Activated CD4-positive, alpha-beta memory T cell treated with anti-CD3 and anti-CD28 coated beads, Interleukin-2, amount 10 ng/mL, durations not matched to agents 7 days and 5 days (primary cell): ENCODE measurements around the gene FEV. TPM values are rescaled to one million over a fixed set of nuclear protein-coding genes. Genes with fewer than 3 reads are reported as not detected.

Experiments used
- CTCF ChIA-PET: fragments of 350-600 bp; sonication (Branson Sonifier 250); formaldehyde crosslinking; loops from one replicate; lab custom pipeline; 2021; ENCODE audit warnings: antibody characterized with exemption, inconsistent platforms; lab: Charles Lee
- POLR2A ChIA-PET: fragments of 350-600 bp; sonication (Branson Sonifier 250); formaldehyde crosslinking; loops from one replicate; lab custom pipeline; 2021; ENCODE audit warnings: antibody characterized with exemption; lab: Charles Lee
- DNase-seq: peaks from one replicate; pipeline ENCODE4 v3.0.0-alpha.2; 2020
- H3K27ac Mint-ChIP-seq: one replicate; pipeline ENCODE4 v1.8.0; 2021; ENCODE audit warnings: mild to moderate bottlenecking, mixed read lengths
- H3K27me3 Mint-ChIP-seq: one replicate; pipeline ENCODE4 v1.8.0; 2021; ENCODE audit warnings: mixed read lengths
- H3K36me3 Mint-ChIP-seq: one replicate; pipeline ENCODE4 v1.8.0; 2021; ENCODE audit warnings: low read depth, mixed read lengths
- H3K4me1 Mint-ChIP-seq: one replicate; pipeline ENCODE4 v1.8.0; 2021; ENCODE audit warnings: mixed read lengths
- H3K4me3 Mint-ChIP-seq: one replicate; pipeline ENCODE4 v1.8.0; 2021; ENCODE audit warnings: mild to moderate bottlenecking, mixed read lengths
- H3K9me3 Mint-ChIP-seq: one replicate; pipeline ENCODE4 v1.8.0; 2021; ENCODE audit warnings: mixed read lengths
- total RNA-seq, 2 experiments: library from RNA; stranded (reverse); gene quantifications; one replicate each; pipeline ENCODE4 v1.2.3, GENCODE V29; 2021

The FEV gene
- total RNA-seq, 2 experiments from 2014 or later = not detected

DNA sequence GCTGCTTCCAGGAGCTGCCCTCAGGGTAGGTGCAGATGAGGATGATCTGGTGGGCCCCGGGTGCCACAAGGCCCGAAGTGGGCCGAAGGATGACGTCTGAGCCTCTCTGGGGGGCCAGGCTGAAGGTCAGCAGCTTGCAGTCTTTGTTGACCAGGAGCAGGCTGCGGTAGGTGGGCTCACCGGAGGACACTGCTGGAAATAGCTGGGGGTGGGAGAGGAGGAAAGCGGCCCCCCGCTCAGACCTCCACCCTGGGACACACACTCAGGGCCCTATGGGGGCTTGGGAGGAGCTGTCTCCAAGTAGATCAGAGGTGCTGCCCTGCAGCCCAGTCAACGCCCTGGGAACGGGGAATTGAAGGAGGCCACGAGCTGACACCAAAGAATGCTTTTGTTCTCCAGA is 39.1 kb upstream of the FEV start:
- DNase-seq = no peak
- H3K4me3 Mint-ChIP-seq = no peak overlapping the region
- CTCF ChIA-PET = no interaction called here
- no peaks in the 10 kb centered on the region for H3K36me3 Mint-ChIP-seq
- no peaks in the 10 kb centered on the region for H3K9me3 Mint-ChIP-seq
- POLR2A ChIA-PET = no interaction called here
- no peaks in the 10 kb centered on the region for H3K4me1 Mint-ChIP-seq
- no peak overlapping the region for H3K27ac Mint-ChIP-seq
- no peaks in the 10 kb centered on the region for H3K27me3 Mint-ChIP-seq

DNA sequence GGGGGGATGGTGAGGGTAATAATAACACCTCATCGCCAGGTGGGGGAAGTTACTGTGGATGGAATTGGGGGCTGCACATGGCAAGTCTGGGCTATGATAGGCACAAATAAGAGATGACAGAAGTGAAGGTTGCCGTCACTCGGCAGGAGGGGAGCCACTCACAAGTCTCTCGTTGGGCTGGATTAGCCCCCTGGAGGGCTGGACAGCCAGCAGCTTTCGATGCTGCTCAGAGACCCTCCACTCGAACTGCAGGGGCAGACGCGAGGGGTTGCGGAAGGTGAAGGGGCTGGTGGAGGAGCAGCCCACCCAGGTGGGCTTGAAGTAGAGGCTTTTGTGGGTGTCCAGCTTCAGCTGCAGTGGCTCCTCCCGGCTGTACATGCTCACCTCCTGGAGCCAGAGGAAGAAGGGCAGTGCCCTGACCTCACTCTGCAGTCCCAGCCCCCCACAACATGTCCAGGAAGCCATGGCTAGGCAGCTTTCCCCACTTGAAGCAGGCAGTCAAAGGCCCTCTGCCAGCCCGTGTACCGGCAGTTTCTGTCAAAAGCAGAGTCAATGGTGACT is 38.1 kb upstream of the FEV start:
- CTCF ChIA-PET = interaction anchor here (0.8 kb wide), 1 partner anchor 27 kb away, joined by 3 read pairs; no protein-coding TSS in a partner anchor

DNA sequence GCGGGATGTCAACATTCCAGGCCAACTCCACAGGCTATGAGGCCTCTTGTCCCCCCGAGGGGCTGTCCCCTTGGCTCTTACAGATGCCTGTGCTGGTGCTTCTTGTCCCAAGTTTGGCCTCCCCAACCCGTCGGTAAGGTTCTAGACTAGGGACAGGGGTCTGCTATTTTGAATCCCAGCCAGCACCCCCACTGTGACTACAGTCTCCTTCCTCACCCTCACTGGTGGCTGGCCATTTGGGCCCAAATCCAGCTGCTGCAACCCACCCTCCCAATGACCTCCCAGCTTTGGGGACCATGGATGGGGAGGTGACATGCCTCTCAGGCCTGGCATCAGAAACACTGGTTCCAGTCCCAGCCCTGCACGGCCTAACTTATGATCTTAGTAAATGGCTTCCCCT is 37.6 kb upstream of the FEV start:
- Mint-ChIP-seq H3K4me3 (no peak overlapping the region), H3K9me3 (no peaks in the 10 kb centered on the region), H3K27ac (no peak overlapping the region), H3K36me3 (no peaks in the 10 kb centered on the region), H3K4me1 (no peaks in the 10 kb centered on the region), H3K27me3 (no peaks in the 10 kb centered on the region)
- ChIA-PET POLR2A (no interaction called here), CTCF (interaction anchor here (0.8 kb wide), 1 partner anchor 26 kb away, joined by 3 read pairs; no protein-coding TSS in a partner anchor)
- DNase-seq = no peak

More for the DNA sequence above, 38.1 kb upstream of the FEV start:
- Mint-ChIP-seq H3K4me3 (no peak overlapping the region), H3K4me1 (no peaks in the 10 kb centered on the region), H3K9me3 (no peaks in the 10 kb centered on the region), H3K27ac (no peak overlapping the region), H3K36me3 (no peaks in the 10 kb centered on the region), H3K27me3 (no peaks in the 10 kb centered on the region)
- no peak for DNase-seq
- POLR2A ChIA-PET = no interaction called here

GRCh38 chr2:219022041-219022440 is 37.1 kb upstream of the FEV start:
- ChIA-PET POLR2A (no interaction called here), CTCF (interaction anchor here (0.8 to 2.8 kb wide), 2 partner anchors 8 to 26 kb away, joined by 3 to 12 read pairs; no protein-coding TSS in a partner anchor)
- Mint-ChIP-seq H3K27me3 (no peaks in the 10 kb centered on the region), H3K27ac (no peak overlapping the region), H3K36me3 (no peaks in the 10 kb centered on the region), H3K4me3 (no peak overlapping the region), H3K4me1 (no peaks in the 10 kb centered on the region), H3K9me3 (no peaks in the 10 kb centered on the region)
- DNase-seq = no peak

DNA sequence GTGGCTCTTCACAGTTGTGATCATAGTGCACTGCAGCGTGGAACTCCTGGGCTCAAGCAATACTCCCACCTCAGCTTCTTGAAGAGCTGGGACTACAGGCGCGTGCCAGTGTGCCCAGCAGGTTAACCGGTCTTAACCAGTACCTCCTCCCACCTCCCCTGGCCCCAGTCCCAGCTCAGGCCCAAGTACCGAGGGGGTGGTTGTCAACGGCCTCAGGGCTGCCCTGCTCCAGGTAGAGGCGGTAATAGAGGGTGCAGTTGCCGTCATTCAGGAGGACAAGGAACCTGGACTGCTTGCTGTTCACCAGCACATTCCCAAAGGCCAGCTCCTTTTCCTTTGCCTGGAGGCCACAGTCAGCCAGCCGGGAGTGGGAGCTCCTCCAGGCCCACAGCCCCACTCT is 36.6 kb upstream of the FEV start:
- ChIA-PET CTCF (interaction anchor here (2.8 kb wide), 1 partner anchor 9 kb away, joined by 12 read pairs; no protein-coding TSS in a partner anchor), POLR2A (interaction anchor here (0.6 kb wide), 1 partner anchor 58 kb away, joined by 3 read pairs; no protein-coding TSS in a partner anchor)
- Mint-ChIP-seq H3K36me3 (no peaks in the 10 kb centered on the region), H3K4me3 (no peak overlapping the region), H3K4me1 (no peaks in the 10 kb centered on the region), H3K27ac (no peak overlapping the region), H3K27me3 (no peaks in the 10 kb centered on the region), H3K9me3 (no peaks in the 10 kb centered on the region)
- DNase-seq = no peak

DNA sequence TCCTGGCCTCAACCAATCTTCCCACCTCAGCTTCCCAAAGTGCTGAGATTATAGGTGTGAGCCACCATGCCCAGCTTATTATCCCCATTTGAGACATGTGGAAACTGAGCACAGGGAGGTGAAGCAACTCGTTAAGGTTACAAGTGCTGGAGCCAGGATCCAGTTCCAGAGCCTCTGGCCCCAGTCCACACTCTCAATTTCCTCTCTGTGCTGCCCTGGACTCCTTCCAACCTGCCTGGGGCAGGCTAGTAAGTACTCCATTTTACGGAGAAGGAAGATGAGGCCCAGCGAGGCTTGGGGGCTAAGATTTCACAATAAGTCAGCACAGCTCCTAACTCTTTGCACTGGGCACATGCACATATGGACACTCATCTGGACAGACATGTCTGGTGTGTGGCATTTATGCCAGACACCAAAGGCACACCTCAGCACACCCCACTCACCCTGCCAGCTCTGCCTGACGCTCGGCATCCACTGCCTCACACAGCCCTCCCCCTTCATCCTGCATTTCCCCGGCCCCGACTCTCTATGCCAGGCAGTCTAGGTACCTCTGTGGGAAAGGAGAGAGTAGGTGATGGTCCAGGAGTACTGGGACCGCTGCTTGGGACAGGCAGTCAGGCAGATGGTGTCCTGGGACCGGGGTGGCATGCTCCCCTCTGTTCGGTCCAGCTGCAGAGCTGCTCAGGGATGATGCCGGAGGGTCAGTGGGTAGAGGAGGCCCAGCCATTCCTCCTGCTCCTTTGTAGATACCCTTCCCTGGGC is 35.8 kb upstream of the FEV start:
- Mint-ChIP-seq H3K4me3 (no peak overlapping the region), H3K27me3 (no peaks in the 10 kb centered on the region), H3K4me1 (no peaks in the 10 kb centered on the region), H3K27ac (no peak overlapping the region), H3K9me3 (no peaks in the 10 kb centered on the region), H3K36me3 (no peaks in the 10 kb centered on the region)
- ChIA-PET CTCF (interaction anchor here (0.7 to 2.8 kb wide), 3 partner anchors 9 to 22 kb away, joined by 3 to 12 read pairs (median 4); no protein-coding TSS in a partner anchor), POLR2A (interaction anchor here (0.6 to 1.0 kb wide), 2 partner anchors 9 to 58 kb away, joined by 3 read pairs; no protein-coding TSS in a partner anchor)
- no peak for DNase-seq

GRCh38 chr2:219019436-219019835 is 34.5 kb upstream of the FEV start:
- Mint-ChIP-seq H3K4me1 (no peaks in the 10 kb centered on the region), H3K36me3 (no peaks in the 10 kb centered on the region), H3K4me3 (no peak overlapping the region), H3K27me3 (peaks cover 2% of the 10 kb centered on the region), H3K27ac (no peak overlapping the region), H3K9me3 (no peaks in the 10 kb centered on the region)
- DNase-seq = no peak
- POLR2A ChIA-PET = no interaction called here
- CTCF ChIA-PET = interaction anchor here (2.8 kb wide), 1 partner anchor 11 kb away, joined by 12 read pairs; no protein-coding TSS in a partner anchor

DNA sequence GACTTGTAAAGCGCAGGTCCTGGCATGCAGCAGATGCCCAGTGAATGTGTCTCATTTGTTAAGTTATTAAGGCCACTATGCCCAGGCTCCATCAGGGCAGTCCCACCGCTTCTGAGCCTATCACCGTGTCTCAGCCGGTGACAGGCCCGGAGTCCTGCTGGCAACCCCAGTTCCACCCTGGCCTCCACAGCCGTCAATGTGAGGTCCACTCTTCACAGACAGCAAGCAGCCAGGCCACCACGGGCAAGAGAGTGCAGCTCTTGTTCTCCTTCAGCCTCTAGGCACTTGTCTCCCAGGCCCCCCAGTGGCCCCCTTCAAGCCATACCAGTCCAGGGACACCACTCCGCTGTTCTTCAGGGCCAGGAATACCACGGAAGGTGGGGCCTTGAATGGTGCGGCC is 33.7 kb upstream of the FEV start:
- H3K4me1 Mint-ChIP-seq = no peaks in the 10 kb centered on the region
- no peak for DNase-seq
- ChIA-PET POLR2A (no interaction called here), CTCF (no interaction called here)
- H3K27ac Mint-ChIP-seq = no peak overlapping the region
- H3K27me3 Mint-ChIP-seq = peaks cover 2% of the 10 kb centered on the region
- H3K9me3 Mint-ChIP-seq = no peaks in the 10 kb centered on the region
- no peak overlapping the region for H3K4me3 Mint-ChIP-seq
- H3K36me3 Mint-ChIP-seq = no peaks in the 10 kb centered on the region

DNA sequence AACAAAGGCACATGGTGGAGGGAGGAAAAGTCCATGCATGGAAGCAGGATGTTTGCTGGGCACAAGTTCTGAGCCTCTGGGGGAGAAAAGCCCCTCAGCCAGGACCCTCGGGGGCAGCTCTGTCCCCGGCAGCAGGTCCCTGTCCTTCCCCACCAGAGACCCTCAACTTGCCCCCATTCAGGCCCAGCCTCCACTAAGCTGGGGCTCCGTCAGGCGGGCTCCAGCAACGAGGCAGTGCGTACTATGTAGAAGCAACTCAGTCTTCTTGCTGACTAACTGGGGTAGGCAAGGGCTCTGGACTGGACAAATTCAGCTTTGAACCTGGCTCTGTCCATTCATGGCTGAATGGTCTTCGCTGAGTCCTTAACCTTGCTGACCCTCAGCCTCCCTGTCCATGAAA is 33.3 kb upstream of the FEV start:
- POLR2A ChIA-PET = no interaction called here
- H3K4me1 Mint-ChIP-seq = no peaks in the 10 kb centered on the region
- H3K4me3 Mint-ChIP-seq = no peak overlapping the region

DNA sequence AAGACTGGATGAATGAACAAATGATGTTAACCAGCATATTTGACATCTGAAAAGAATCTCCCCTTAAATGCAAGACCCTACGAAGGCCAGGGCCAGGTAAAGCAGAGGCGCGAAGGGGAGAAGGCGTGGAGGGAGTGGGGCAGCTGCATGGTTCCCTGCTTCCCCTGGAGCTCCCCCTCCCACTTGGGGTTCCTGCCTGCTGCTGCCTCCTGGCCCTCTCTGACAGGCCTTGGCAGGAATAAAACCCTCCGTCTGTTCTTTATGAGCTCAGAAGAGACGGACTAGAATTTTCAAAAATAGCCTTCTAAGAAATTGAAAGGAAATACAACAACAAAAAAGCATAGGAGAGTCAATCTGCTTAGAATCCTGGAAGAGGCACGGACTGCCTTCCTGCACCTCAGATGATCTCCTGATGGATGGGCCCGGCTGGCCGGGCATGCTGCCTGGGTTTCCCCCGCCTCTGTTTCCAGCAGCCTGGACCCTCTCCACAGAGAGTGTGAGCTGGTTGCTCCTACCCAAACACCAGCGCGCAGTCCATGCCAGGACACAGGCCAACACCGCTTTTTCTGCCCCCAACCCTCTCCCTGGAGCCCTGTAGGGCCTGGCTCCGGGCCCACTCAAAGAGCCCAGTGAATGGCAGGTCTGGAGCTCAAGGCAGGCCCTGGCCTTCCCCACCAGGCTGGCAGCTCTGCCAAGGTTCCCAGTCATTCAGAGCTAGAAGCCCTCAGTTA is 32.4 kb upstream of the FEV start:
- Mint-ChIP-seq H3K4me3 (no peak overlapping the region), H3K36me3 (no peaks in the 10 kb centered on the region), H3K27me3 (peaks cover 2% of the 10 kb centered on the region), H3K27ac (no peak overlapping the region), H3K9me3 (no peaks in the 10 kb centered on the region), H3K4me1 (no peaks in the 10 kb centered on the region)
- ChIA-PET CTCF (interaction anchor here (0.6 kb wide), 1 partner anchor 12 kb away, joined by 3 read pairs; no protein-coding TSS in a partner anchor), POLR2A (no interaction called here)
- DNase-seq = no peak

More for the DNA sequence above, 33.3 kb upstream of the FEV start:
- Mint-ChIP-seq H3K9me3 (no peaks in the 10 kb centered on the region), H3K27me3 (peaks cover 2% of the 10 kb centered on the region), H3K36me3 (no peaks in the 10 kb centered on the region), H3K27ac (no peak overlapping the region)
- no peak for DNase-seq
- CTCF ChIA-PET = no interaction called here

DNA sequence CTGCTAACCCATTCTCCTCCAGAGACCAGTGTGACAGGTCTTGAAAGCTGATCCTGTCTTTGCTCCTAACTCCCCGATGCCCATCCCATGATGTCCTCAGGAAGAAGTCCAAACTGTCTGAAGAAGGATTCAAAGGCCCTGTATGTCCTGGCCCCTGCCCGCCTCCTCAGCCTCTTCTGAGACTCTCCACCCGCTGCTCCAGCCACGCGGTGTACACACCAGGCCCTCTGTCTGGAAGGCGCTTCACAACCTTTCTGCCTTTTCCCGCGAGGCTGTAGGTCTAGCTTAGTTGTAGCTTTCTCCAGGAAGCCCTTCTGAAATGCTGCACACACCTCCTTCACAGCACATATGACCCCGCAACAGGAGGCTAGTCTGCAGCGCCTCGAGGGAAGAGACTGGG is 31.7 kb upstream of the FEV start:
- POLR2A ChIA-PET = no interaction called here
- no peaks in the 10 kb centered on the region for H3K4me1 Mint-ChIP-seq

DNA sequence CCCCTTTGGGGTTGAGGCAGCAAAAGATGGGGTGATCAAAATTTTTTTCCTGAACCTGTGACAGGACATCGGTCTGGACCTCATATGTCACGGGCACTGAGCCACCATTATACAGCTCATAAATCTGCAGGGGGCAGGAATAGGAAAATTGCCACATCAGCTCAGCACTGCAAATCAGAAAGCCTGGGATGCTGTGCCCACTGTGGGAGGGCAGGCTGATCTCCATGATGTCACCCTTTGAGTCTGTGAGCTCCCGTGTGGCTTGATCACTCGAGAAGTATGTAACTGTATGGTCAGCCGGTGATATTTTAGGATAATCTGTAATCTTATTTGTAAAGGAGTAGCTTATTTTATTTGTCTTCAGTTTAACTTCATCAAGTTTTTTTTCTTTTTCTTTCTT is 25.9 kb upstream of the FEV start:
- no peak overlapping the region for H3K4me3 Mint-ChIP-seq
- H3K27me3 Mint-ChIP-seq = peaks cover 5% of the 10 kb centered on the region
- DNase-seq = no peak
- no peaks in the 10 kb centered on the region for H3K9me3 Mint-ChIP-seq
- H3K4me1 Mint-ChIP-seq = no peaks in the 10 kb centered on the region
- no peaks in the 10 kb centered on the region for H3K36me3 Mint-ChIP-seq
- no peak overlapping the region for H3K27ac Mint-ChIP-seq
- POLR2A ChIA-PET = no interaction called here
- CTCF ChIA-PET = interaction anchor here (0.6 to 4.0 kb wide), 11 partner anchors 10 to 272 kb away, joined by 3 to 16 read pairs (median 3); no protein-coding TSS in a partner anchor

More for the DNA sequence above, 31.7 kb upstream of the FEV start:
- no peaks in the 10 kb centered on the region for H3K36me3 Mint-ChIP-seq
- H3K27ac Mint-ChIP-seq = no peak overlapping the region
- DNase-seq = no peak
- no peak overlapping the region for H3K4me3 Mint-ChIP-seq
- CTCF ChIA-PET = interaction anchor here (1.2 kb wide), 2 partner anchors 42 to 55 kb away, joined by 4 to 7 read pairs; no protein-coding TSS in a partner anchor
- no peaks in the 10 kb centered on the region for H3K9me3 Mint-ChIP-seq
- peaks cover 2% of the 10 kb centered on the region for H3K27me3 Mint-ChIP-seq
